ENCODE data around the gene SFT2D3.

The SFT2D3 gene, protein sequence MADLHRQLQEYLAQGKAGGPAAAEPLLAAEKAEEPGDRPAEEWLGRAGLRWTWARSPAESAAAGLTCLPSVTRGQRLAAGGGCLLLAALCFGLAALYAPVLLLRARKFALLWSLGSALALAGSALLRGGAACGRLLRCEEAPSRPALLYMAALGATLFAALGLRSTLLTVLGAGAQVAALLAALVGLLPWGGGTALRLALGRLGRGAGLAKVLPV

DNA sequence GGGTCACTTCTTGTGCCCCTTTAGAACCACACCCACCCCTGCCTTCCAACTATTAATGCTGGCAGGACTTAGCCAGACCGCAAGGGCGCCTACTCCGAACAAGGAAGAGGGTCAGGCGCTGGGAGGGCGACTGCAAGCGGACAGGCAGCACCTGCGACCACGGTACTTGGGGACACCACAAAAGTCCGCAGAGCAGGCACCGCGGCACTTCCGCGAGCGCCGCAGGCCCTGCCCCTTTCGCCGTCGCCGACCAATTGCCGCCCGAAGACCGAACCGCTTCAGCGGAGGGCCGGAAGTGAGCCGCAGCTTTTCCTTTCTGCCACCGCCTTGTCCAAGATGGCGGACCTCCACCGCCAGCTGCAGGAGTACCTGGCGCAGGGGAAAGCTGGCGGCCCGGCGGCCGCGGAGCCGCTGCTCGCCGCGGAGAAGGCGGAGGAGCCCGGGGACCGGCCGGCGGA, at the start of gene SFT2D3:
Gene SFT2D3 (plus strand): TSS at position 305 of the 458 bp plus-strand sequence. CDS start 32 bp downstream, at position 337.
- DNase-seq, result peak; percentile 89 to 91

DNA sequence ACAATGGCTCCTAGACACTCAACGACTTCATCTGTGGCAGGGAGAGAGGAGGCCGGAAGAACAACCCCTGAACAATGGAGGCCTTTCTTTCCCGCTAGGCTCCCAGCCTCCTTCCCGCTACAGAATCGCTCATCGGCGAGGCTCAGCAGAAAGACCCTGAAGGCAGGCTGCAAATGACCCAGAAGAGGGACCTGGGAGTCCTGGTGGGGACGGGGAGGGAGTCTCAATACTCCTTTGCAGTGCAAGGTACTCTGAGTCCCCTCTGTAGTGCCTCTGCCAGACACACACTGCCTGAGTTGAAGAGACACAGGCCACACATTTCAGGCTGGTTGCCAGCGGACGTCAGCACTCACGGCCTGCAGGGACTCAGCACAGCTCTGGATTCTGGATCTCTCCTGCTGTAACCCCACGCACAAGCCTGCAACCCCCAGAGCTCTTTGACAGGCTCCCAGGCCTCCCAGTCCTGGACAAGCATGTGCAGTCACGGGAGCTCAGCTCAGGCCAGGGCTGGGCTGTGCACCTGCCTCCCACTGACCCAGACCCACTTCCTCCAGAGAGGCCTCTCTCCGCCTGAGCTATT, 49.2 kb upstream of the SFT2D3 start:
- no peak for DNase-seq

DNA sequence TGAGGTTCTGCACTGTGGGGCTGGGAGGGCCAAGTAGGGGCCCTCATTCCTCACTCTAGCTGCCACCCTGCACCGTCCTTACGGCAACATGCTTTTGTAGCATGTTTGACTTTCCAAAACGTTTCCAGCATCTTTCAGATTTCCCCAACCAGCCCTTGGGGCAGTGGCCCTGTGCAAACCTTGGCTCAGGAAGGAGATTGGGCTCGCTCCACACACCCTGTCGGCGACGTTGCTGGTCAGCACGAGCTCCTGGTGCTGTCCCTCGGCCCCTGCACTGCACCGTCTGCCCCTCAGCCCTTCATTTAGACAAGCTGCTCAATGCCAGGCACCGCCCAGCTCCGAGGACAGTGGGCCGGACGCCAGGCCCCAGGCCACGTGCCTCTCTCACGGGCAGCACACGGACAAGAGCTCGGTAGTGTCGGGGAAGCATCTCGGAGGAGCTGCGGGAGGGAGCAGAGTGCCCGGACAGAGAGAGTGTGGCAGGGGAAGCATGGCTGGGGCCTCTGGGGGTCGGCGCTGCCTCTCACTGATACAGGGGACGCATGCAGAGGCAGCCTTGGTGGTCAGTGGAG, 48.4 kb upstream of the SFT2D3 start:
- DNase-seq, result no peak

DNA sequence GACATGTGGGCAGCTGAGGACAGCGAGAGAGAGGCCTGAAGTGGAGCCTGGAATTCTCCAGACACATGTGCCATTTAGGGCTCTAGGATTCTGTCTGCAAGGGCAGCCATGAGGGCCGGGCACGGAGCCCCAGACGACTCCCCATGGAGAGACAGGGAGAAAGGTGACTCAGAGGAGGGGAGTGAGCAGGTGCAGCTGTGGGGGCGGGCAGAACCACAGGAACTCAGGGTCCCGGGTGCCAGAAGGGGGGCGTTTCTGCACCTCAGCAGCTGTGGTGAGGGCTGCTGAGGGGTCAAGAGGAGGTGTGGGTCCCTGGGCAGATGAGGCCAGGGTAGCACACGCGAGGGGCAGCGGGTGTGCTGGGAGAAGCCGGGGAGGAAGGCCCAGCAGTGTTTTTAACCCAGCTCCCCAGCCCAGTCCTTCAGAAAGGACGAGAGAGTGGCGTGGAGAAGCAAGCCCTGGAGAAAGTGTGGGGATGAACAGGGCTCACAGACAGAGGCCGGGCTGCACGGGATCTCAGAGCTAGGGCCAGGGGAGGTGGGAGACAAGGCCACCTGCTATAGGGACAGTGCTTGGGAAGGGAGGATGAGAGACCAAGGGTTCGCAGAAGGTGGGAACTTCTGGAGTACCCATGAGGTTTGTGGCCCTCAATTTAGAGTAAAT, 47.7 kb upstream of the SFT2D3 start:
- no peak for DNase-seq

DNA sequence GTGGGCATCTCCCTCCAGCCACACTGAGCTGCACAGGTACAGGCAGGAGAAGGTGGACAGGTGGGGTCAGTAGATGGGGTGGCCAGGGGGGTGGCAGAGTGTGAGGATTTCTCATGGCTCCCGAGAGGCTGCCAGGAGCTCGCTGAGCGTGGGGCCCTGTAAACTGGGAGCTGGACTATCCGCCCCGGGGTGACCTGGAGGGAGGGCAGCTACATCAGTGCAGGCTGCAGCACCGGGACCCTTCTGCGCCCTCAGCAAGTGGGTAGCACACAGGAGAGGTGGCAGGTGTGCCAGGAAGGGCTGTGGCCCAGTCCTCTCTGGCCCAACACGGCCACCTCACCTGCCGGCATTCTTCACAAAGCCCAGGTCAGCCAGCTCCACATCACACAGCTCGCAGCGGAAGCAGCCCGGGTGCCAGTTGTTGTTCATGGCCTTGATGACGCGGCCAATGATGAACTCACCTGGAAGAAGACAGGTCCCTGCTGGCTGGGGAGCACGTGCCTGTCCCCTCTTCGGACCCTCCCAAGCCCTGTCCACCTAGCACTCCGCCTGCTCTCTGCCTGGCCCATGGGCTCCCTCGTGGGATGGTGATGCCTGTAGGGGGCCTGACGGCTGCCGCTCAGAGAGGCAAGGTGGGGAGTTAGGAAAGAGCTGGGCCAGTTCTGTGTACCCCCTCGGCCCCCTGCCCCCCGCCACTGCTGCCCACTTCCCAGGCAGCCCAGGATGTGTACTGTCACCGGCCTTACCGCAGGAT, 47.0 kb upstream of the SFT2D3 start:
- no peak for DNase-seq

DNA sequence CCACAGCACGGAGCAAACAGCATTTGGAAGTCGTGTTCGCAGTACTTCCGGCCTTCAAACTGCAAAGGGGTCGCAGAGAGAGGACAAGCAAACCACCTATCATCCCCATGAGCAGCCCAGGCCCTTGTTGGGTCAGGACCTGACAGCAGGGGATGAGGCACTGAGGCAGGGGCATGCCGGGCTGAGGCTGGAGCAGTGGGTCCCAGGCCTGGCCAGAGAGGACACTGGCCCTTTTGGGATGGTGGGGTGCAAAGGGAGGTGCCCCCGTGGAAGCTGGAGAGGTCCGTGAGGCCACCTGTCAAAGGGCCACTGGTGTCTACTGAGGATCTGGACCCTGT, 46.5 kb upstream of the SFT2D3 start:
- no peak for DNase-seq

DNA sequence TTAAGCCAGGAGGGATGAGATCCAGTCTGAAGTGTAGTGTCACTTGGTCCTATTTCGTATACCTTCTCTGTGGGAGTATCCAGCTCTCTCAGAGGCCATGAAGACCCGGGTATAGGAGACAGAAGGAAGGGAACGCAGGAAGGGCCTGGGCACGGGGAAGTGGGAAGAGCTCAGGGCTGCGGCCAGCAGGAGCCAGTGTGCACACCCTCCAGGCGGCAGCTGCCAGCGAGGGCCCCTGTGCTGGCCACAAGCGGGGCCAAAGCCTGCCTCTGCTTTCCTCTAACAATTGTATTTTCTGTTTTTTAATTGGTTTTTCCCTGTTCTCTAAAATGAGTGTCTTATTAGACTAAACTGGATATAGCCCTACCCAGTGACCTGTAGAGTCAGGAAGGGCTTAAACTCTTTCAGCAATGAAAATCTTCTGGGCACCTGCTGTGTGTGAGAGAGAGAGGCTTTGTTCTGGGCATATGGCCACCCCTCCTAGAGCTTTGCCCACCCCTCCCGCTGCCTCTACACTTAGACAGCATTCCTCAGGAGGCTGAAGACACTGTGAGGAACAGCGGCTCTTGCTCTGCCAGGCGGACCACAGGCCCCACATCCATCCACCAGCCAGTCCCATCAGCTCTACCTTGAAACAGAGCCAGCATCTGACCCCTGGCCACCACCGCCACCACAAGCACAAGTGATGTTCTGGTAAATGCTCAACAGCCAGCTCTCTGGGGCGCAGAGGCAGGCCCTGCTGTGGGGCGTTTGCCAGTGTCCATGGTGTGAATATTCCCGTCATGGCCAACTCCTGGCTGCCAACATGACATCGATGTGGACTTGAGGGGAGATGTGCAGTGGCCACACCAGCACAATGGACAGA, 45.9 kb upstream of the SFT2D3 start:
- DNase-seq, result no peak

DNA sequence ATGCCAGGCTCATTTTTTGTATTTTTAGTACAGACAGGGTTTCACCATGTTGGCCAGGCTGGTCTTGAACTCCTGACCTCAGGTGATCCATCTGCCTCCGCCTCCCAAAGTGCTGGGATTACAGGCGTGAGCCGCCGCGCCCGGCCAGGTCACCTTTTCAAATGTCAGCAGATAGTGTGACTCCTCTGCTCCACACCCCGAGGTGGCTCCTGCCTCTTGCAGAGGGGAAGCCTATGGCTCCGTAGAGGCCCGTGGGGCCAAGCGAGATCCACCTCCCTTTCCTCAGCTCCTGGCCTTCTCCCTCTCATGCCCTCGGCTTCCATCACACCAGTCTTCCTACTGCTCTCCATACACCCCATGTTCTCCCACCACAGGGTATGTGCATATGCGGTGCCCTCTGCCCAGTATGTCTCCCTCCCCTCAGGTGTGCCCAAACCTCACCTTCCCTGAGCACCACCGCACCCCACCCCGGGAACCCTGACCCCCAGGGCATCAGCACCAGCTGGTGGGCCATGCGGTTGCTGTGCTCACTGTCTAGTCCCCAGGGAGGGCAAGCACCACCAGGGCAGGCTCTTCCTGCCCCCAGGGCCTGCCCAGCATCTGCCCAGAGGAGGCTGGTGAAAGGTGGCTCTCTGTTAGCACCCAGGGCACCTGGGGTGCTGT, 44.6 kb upstream of the SFT2D3 start:
- no peak for DNase-seq

DNA sequence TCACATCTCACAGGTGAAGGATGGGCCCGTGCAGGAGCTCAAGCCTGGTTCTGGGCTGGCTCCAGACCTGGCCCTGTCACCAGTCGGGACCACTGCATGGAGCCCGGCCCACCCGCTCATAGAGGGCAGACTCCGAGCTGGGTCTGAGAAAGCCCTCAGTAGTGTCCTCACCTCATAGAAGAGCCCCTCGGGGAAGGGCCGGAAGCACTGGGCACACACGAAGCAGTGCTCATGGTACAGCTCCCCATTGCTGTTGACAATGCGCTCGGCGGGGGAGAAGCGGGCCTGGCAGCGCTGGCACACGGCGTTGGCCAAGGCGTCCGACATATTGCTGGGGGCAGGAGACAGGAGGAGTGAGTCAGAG, 44.1 kb upstream of the SFT2D3 start:
- no peak for DNase-seq

DNA sequence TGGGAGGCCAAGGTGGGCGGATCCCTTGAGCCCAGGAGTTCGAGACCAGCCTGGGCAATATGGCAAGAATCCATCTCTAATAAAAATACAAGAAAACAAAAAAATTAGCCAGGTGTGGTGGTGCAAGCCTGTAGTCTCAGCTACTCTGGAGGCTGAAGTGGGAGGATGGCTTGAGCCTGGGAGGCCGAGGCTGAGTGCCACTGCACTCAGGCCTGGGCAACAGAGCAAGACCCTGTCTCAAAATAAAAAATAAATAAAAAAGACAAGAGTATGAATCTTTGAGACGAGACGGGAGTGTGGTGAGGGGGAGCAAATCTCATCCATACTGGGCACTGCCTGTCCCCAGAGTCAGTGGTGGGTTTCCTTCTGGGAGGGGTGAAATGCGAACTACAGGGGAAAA, 43.2 kb upstream of the SFT2D3 start:
- DNase-seq, result no peak

DNA sequence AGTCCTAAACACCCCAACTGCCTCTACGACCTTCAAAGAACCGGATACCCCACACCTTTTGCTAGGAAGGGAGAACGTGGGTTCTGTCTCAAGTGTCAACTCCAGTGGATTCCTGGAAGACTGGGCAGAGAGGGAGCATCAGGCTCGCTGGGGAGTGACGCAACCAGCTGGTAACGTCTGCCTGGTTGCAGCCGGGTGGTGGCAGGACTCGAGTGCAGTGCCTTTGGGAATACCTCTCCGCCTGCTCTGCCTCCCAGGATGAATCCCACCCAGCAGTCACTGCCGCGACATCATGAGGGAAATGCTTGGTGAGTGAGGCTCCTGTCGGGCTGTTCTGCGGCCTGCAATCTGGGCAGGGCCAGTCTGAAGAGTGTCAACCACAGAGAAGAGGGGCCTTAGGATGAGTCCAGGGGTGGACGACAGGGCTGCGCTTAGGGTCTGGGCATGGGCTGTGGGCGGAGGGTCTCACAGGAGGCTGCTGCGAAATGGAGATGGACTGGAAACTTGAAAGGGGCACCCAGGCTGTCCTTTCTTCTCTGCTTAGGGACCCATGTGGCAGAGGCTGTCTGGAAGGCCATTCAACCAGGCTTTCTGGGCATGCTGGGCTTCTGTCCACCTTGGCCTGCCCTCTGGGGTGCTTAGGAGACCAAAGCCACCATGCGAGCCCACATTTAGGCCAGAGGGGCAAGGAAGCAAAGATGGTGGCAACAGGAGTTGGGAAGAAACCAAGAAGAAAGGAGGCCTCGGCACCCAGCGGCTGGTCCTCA, 42.5 kb upstream of the SFT2D3 start:
- DNase-seq, result no peak

DNA sequence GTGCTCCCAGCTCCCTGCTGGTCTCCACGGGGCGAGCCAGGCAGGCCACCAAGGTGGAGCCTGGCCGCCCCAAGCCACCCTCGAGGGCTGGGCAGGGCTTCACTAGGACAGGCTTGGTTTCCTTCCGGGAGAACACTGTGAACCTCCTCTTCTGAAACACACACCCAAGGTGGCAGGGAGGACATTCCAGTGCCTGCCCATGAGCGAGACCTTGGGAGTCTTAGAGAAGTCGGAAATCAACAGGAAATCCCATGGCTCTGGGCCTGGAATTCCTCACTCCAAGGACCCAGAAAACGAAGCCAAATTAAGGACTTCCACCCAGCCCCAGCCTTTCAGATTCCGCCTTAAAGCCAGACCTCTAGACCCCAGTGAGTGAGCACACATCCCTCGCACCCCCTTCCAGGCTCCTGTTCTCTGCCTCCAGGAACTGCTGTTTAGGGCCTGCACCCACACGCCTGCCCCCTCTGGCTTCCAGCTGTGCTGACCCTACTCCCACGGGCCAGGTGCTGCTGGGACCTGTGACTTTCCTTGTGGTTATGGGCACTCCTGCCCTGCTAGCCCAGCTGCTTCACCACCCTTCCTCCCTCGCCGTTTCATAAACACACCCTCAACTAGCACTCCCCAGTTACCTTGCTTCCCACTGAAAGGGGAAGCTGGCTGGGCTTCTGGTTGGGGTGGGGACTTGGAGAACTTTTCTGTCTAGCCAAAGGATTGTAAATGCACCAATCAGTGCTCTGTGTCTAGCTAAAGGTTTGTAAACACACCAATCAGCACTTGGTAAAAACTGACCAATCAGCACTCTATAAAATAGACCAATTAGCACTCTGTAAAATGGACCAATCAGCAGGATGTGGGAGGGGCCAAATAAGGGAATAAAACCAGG, 41.6 kb upstream of the SFT2D3 start:
- peak; percentile 26 to 27 for DNase-seq

DNA sequence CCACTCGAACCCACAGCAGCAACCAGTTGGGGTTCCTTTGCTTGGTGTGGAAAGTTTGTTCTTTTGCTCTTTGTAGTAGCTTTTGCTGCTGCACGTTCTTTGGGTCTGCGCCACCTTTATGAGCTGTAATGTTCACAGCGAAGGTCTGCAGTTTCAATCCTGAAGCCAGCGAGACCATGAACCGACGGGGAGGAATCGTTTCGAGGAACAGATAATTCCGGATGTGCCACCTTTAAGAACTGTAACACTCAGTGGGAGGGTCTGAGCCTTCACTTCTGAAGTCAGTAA, 41.1 kb upstream of the SFT2D3 start:
- no peak for DNase-seq

DNA sequence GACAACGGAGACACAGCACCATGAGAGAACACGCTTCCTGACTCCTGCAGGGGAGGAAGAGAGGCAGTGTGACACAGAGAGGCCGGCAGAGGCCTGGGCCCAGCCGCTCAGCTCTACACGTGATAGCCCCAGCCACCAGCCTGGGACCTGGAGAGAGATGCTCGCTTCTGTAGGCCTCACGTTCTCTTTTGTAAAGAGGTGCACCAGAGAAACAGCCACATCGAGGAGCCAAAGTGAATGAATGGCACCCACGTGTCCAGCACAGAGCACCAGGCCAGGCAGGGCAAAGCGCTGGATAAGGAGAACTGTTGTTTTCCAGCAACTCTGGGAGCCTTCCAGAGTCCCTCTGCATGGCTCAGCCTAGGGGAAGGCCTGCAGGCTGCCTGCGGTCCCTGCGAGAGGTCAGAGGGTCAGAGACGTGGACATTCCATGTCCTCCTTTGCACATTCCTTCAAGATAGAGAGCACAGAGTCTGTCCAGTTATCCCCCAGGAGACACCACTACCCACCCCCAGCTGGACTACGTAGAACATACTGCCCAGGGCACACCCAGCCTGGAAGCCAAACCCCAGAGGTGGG, 40.1 kb upstream of the SFT2D3 start:
- no peak for DNase-seq

DNA sequence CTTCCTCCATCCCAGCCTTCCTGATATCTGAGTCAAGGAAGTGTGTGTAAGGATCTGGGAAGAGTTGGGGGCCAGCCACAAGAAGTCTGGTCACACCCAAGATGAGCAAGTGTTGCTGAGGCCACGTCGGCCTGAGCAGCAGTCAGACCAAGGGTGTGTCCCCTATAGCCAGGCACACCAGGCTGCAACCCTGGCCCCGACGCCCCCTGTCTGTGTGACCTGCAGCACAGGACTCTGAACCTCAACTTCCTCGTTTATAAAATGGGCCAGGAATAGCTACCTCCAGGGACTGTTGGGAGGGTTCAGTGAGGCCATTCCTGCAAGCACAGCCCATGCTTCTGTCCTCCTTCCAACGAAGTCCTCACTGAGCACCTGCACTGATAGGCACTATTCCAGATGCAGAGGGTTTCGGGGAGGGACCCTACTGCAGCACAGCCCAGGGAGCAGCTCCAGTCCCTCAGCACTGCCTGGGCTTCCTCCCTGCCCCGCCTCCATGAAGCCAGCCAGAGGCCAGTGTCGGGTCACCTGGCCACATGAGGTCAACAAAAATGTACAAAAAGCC, 39.3 kb upstream of the SFT2D3 start:
- no peak for DNase-seq

DNA sequence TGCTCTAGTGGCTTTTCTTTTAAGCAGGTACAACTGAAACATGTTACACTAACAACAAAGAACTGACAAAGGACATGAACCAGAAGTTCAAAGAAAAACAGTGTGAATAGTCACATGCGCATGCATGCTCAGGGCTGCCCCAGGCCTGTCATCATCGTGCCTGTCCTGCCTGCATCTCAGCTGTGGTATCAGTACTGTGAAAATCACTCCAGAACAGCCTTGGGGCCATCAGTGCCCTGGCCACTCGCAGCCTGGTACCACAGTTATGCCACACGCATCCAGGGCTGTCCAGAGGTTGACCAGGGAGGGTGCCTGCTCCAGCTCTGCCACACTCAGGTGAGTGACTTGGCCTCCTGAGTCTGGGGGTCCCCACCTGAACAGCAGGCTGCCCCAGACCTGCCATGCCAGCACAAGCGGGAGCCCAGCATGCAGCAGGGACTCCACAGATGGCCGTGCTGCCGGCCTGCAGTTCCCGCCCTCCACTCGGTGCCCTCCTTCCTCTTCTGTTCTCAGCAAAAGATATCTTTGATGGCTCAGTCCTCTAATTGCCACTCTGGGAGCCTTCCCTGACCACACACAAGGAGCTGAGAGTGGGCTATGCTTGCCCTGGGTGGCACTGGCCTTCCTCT, 38.2 kb upstream of the SFT2D3 start:
- DNase-seq, result no peak

DNA sequence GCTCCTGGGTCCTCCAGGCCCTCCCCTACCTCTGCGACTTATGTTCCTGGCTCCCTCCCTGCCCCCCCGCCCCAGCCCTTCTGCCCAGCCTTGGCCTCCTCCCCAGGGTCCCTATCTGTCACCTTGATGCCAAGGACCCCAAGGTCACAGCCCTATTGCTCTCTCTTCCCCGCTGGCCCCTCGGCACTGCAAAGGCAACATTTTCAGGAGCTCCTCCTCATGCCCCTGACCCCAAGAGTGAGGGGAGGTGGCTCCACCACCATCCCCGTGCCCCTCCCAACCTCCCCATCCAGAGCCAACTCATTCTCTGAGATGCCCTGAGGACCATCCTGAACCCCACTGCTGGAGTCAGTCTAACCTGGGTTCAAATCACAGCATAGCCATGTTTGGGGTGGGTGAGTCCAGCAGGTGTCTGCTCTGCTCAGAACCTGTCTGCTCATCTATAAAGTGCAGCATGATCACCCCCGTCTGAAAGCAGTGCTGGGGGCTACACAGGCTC, 37.7 kb upstream of the SFT2D3 start:
- no peak for DNase-seq

DNA sequence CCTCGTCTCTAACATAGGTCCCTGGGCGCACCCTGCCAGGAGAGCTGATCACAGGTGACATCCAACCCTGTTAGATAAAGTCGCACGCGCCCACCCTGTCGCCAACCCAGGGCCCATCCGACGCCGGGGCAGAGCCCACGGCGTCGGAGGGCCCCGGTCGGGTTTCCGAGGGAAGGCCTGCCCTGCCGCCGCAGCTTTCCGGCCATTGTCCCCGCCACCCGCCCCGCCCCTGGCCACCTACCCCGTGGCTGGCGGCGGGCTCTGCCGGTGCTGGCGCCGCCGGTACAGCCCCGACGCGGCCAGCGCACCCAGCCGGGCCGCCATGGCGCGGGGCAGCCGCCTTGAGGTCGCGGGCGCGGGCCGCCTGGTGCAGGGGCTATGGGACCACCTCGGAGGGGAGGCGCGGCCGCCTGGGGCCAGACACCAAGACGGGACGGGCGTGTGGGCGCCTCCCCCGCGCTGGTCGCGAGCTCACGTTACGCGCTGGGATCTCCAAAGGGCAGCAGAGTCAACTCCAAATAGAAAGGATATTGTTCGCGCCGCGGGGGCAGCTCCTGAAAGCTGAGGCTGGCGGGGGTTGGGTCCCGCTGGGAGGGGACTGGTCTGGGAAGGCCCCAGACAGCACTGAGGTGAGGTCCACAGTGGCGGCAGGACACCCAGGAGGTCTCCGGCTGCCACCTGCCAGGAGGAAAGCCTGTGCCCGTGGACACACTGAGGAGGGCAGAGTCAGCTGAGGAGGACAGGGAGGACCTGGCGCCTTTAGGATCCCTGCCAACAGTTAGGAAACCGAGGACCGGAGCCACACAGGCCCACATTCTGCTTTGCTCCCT, 37.0 kb upstream of the SFT2D3 start:
- no peak for DNase-seq

Measured in Kasumi-1 (cell line).